Measurements from ENCODE around the gene SHC4.
A peak's percentile ranks its signal among the peaks of the same experiment; 100 is the strongest.

The SHC4 gene

GRCh38 chr15:48781481-48782081 is 182.1 kb downstream of the SHC4 start:
- TF ChIP-seq, protein P1, sequence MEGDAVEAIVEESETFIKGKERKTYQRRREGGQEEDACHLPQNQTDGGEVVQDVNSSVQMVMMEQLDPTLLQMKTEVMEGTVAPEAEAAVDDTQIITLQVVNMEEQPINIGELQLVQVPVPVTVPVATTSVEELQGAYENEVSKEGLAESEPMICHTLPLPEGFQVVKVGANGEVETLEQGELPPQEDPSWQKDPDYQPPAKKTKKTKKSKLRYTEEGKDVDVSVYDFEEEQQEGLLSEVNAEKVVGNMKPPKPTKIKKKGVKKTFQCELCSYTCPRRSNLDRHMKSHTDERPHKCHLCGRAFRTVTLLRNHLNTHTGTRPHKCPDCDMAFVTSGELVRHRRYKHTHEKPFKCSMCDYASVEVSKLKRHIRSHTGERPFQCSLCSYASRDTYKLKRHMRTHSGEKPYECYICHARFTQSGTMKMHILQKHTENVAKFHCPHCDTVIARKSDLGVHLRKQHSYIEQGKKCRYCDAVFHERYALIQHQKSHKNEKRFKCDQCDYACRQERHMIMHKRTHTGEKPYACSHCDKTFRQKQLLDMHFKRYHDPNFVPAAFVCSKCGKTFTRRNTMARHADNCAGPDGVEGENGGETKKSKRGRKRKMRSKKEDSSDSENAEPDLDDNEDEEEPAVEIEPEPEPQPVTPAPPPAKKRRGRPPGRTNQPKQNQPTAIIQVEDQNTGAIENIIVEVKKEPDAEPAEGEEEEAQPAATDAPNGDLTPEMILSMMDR (conservative IDR thresholded peaks at IDR 0.05; ENCODE audit: control insufficient read depth, insufficient read depth, low read depth, low read length) = no peak
- no peak for DNase-seq (ENCODE audit: low read depth)
- no peak overlapping the region for H3K4me3 ChIP-seq (ENCODE audit: control insufficient read depth, low read depth, low read length)

DNA sequence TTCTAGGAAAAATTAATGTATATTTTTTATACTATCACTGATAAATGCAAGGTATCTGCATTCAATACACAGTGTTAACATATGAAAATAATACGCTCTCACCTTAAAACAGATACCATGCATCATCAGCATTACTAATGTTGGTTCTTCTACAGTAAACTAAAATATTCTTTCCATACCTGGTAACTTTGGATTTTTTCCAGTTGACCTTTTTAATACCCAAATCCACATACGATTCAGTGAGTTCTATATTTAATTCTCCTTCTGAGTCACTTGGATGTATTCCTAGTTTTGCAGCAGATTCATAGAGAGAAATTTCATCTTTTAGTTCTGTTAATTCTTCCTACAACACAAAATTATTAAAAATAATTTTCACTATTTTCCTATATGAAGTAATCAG is 182.7 kb downstream of the SHC4 start:
- no peak overlapping the region for H3K4me3 ChIP-seq (ENCODE audit: control insufficient read depth, low read depth, low read length)
- TF ChIP-seq, protein P1 (conservative IDR thresholded peaks at IDR 0.05; ENCODE audit: control insufficient read depth, insufficient read depth, low read depth, low read length) = no peak
- no peak for DNase-seq (ENCODE audit: low read depth)

- TF ChIP-seq, protein P1 (conservative IDR thresholded peaks at IDR 0.05; ENCODE audit: control insufficient read depth, insufficient read depth, low read depth, low read length) = no peak
- H3K4me3 ChIP-seq (ENCODE audit: control insufficient read depth, low read depth, low read length) = no peak overlapping the region
- peak; percentile 24 for DNase-seq (ENCODE audit: low read depth)
Observed at GRCh38 chr15:48778331-48778730, 185.4 kb downstream of the SHC4 start.

DNA sequence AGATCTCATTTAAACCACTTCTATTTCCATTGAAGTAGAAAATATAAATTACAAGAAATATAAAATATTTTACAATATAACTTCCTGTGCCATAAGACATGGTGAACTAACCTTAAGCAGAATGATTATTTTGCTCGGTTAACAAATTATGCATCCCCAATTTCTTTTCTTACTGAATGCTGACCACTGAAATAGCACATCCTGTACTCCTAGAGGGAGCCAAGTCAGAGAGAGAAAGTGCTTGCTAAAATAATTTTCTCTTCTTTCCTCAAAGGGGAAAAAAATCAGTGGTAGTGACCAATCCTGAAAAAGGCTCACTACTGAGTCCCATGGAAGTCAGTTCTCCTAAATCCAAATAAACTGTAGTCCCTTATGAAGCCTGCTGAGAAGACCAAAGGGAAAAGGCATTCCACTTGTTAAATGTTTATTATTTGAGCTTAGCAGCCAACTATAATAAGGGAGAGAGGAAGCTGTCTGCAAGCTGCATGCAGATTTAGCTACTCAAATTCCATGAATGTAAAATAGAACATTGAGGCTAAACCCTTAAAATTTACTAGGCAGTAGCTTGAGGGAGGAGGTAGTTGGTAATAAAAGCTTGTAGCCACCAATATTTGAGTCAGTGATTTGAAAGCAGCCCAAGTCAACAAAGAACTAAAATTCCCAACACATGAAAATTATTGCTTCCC is 185.9 kb downstream of the SHC4 start:
- H3K4me3 ChIP-seq (ENCODE audit: control insufficient read depth, low read depth, low read length) = no peak overlapping the region
- TF ChIP-seq, protein P1 (conservative IDR thresholded peaks at IDR 0.05; ENCODE audit: control insufficient read depth, insufficient read depth, low read depth, low read length) = no peak
- no peak for DNase-seq (ENCODE audit: low read depth)

- H3K4me3 ChIP-seq (ENCODE audit: control insufficient read depth, low read depth, low read length) = no peak overlapping the region
- DNase-seq (ENCODE audit: low read depth) = no peak
- TF ChIP-seq, protein P1 (conservative IDR thresholded peaks at IDR 0.05; ENCODE audit: control insufficient read depth, insufficient read depth, low read depth, low read length) = no peak
Observed at GRCh38 chr15:48775546-48775945, 188.2 kb downstream of the SHC4 start.

DNA sequence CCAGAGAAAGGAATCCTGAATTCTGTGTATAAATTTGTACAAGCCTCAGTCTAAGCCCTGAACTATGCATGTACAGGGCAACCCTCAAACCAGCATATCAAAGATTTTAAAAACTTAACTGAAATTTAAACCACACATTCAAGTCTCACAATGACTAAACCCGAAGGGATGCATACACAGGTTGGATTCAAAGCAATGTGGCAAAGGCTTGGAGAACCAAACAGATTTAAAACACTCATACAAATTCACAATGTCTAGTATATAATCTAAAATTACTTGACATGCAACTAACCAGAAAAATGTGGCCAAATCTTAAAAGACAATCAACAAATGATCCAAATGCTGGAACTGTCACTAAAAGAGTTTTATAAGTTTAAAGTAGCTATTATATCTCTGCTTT is 189.2 kb downstream of the SHC4 start:
- H3K4me3 ChIP-seq (ENCODE audit: control insufficient read depth, low read depth, low read length) = no peak overlapping the region
- no peak for DNase-seq (ENCODE audit: low read depth)
- TF ChIP-seq, protein P1 (conservative IDR thresholded peaks at IDR 0.05; ENCODE audit: control insufficient read depth, insufficient read depth, low read depth, low read length) = no peak
